NCI-H82 (cell line): Measurements from ENCODE around the gene EDN3.
A peak's percentile ranks its signal among the peaks of the same experiment; 100 is the strongest.

Source experiments
- DNase-seq: peaks from one replicate; lab custom pipeline; 2025; lab: John Stamatoyannopoulos, UW

Gene EDN3

GRCh38 chr20:59308493-59309201 lies 8.2 kb downstream of the EDN3 start:
- no peak for DNase-seq

GRCh38 chr20:59309218-59309617 lies 8.8 kb downstream of the EDN3 start:
- no peak for DNase-seq

- no peak for DNase-seq
These were observed 14.6 kb downstream of the EDN3 start for GRCh38 chr20:59314997-59315396.

- no peak for DNase-seq
These were observed 16.7 kb downstream of the EDN3 start for GRCh38 chr20:59316911-59317731.

- DNase-seq = no peak
These were observed 17.9 kb downstream of the EDN3 start for GRCh38 chr20:59318201-59318790.

GRCh38 chr20:59318803-59319202 lies 18.4 kb downstream of the EDN3 start:
- DNase-seq = no peak

- no peak for DNase-seq
These were observed 20.0 kb downstream of the EDN3 start for GRCh38 chr20:59320426-59320825.

- DNase-seq = no peak
These were observed 20.6 kb downstream of the EDN3 start for GRCh38 chr20:59320854-59321647.

GRCh38 chr20:59322081-59322480 lies 21.7 kb downstream of the EDN3 start:
- DNase-seq = no peak

GRCh38 chr20:59322585-59323454 lies 22.4 kb downstream of the EDN3 start:
- no peak for DNase-seq

GRCh38 chr20:59323731-59324130 lies 23.3 kb downstream of the EDN3 start:
- DNase-seq = no peak

- DNase-seq = no peak
These were observed 24.2 kb downstream of the EDN3 start for GRCh38 chr20:59324521-59325141.

- DNase-seq = no peak
These were observed 24.7 kb downstream of the EDN3 start for GRCh38 chr20:59325142-59325523.

GRCh38 chr20:59326188-59326587 lies 25.8 kb downstream of the EDN3 start:
- DNase-seq = no peak

- no peak for DNase-seq
These were observed 27.7 kb downstream of the EDN3 start for GRCh38 chr20:59328071-59328470.

- DNase-seq = no peak
These were observed 31.4 kb downstream of the EDN3 start for GRCh38 chr20:59331721-59332329.

- no peak for DNase-seq
These were observed 32.9 kb downstream of the EDN3 start for GRCh38 chr20:59333260-59333845.

GRCh38 chr20:59333951-59334350 lies 33.5 kb downstream of the EDN3 start:
- peak; percentile 63 for DNase-seq

- DNase-seq = peak; percentile 20
These were observed 34.4 kb downstream of the EDN3 start for GRCh38 chr20:59334651-59335300.
